22Rv1 (cell line): Measurements from ENCODE around the gene RAB3B.

Experiments
- ZFX ChIP-seq: fragments of 450-650 bp; IDR thresholded peaks from 2 replicates; pipeline ENCODE4 v1.6.1; 2017; ENCODE audit warnings: antibody characterized with exemption, borderline replicate concordance
- TF ChIP-seq, protein P1 (sequence below): fragments of 450-650 bp; IDR thresholded peaks from 2 replicates; pipeline ENCODE4 v1.5.1; 2017; ENCODE audit warnings: mild to moderate bottlenecking

GRCh38 chr1:52033190-52034049 is 42.9 kb upstream of the RAB3B start, which contains the start of gene KTI12:
- TF ChIP-seq, protein P1, sequence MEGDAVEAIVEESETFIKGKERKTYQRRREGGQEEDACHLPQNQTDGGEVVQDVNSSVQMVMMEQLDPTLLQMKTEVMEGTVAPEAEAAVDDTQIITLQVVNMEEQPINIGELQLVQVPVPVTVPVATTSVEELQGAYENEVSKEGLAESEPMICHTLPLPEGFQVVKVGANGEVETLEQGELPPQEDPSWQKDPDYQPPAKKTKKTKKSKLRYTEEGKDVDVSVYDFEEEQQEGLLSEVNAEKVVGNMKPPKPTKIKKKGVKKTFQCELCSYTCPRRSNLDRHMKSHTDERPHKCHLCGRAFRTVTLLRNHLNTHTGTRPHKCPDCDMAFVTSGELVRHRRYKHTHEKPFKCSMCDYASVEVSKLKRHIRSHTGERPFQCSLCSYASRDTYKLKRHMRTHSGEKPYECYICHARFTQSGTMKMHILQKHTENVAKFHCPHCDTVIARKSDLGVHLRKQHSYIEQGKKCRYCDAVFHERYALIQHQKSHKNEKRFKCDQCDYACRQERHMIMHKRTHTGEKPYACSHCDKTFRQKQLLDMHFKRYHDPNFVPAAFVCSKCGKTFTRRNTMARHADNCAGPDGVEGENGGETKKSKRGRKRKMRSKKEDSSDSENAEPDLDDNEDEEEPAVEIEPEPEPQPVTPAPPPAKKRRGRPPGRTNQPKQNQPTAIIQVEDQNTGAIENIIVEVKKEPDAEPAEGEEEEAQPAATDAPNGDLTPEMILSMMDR = no peak
- no peak for TF ChIP-seq ZFX
